HL-60 (cell line): ENCODE measurements around the gene EHBP1.

Experiments
- DNase-seq, 2 experiments: peaks; one replicate each; pipeline ENCODE4 v3.0.0-alpha.2; 2010 to 2020; ENCODE audit warnings: low read depth in 1 of 2, low spot score in 1 of 2
- H3K27ac ChIP-seq: fragments of 250-450 bp; sonication (Bioruptor Pico); replicated peaks from 2 replicates; pipeline ENCODE4 v1.5.1; 2020; ENCODE audit warnings: mild to moderate bottlenecking, moderate library complexity
- H3K27me3 ChIP-seq: fragments of 250-450 bp; sonication (Bioruptor Pico); 2 replicates; pipeline ENCODE4 v1.5.1; 2021; ENCODE audit warnings: mild to moderate bottlenecking, moderate library complexity; ENCODE audit not compliant: insufficient read depth, poor library complexity, severe bottlenecking
- H3K4me3 ChIP-seq: replicated peaks from 2 replicates; pipeline ENCODE4 v1.5.1; 2011; ENCODE audit warnings: mild to moderate bottlenecking, control low read depth, low read length; ENCODE audit not compliant: insufficient read depth
- GABPA ChIP-seq: IDR thresholded peaks from 2 replicates; pipeline ENCODE4 v1.6.1; 2012; ENCODE audit warnings: low read depth
- POLR2AphosphoS5 ChIP-seq: IDR thresholded peaks from 2 replicates; pipeline ENCODE4 v1.6.1; 2012; ENCODE audit warnings: low read depth
- SPI1 ChIP-seq: IDR thresholded peaks from 2 replicates; pipeline ENCODE4 v1.6.1; 2012; ENCODE audit warnings: low read depth, mild to moderate bottlenecking, borderline replicate concordance
- TF ChIP-seq, protein P1 (sequence below): IDR thresholded peaks from 2 replicates; pipeline ENCODE4 v1.6.1; 2012; ENCODE audit warnings: low read depth; ENCODE audit not compliant: insufficient replicate concordance
- TF ChIP-seq, protein P2 (sequence below): IDR thresholded peaks from one replicate; pipeline ENCODE4 v1.5.1; 2011; ENCODE audit warnings: low read length, control low read depth, inconsistent platforms; ENCODE audit not compliant: insufficient read depth

Gene EHBP1

DNA sequence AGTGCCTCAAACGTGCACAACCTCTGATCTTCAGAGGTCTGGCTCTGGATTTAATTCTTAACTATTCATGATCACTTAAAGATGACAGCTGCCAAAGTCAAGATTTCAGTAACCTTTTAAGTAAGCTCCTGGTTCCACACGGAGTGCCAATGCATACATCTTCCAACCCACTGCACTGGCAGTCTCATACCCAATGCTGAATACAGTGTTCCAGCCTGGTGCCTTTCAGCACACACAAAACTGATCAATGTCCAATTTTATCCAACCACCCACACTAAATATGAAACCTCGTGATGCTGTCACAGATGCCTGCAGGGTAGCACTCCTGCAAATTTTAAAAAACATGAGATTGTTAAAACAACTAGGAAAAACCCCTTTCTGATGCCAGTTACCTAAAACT is 84.0 kb downstream of the EHBP1 start:
- Histone ChIP-seq H3K27me3 (no peaks in the 10 kb centered on the region), H3K4me3 (no peak overlapping the region), H3K27ac (no peak overlapping the region)
- no peak for DNase-seq
- TF ChIP-seq GABPA (no peak), SPI1 (no peak), POLR2AphosphoS5 (no peak)
- TF ChIP-seq, protein P1, sequence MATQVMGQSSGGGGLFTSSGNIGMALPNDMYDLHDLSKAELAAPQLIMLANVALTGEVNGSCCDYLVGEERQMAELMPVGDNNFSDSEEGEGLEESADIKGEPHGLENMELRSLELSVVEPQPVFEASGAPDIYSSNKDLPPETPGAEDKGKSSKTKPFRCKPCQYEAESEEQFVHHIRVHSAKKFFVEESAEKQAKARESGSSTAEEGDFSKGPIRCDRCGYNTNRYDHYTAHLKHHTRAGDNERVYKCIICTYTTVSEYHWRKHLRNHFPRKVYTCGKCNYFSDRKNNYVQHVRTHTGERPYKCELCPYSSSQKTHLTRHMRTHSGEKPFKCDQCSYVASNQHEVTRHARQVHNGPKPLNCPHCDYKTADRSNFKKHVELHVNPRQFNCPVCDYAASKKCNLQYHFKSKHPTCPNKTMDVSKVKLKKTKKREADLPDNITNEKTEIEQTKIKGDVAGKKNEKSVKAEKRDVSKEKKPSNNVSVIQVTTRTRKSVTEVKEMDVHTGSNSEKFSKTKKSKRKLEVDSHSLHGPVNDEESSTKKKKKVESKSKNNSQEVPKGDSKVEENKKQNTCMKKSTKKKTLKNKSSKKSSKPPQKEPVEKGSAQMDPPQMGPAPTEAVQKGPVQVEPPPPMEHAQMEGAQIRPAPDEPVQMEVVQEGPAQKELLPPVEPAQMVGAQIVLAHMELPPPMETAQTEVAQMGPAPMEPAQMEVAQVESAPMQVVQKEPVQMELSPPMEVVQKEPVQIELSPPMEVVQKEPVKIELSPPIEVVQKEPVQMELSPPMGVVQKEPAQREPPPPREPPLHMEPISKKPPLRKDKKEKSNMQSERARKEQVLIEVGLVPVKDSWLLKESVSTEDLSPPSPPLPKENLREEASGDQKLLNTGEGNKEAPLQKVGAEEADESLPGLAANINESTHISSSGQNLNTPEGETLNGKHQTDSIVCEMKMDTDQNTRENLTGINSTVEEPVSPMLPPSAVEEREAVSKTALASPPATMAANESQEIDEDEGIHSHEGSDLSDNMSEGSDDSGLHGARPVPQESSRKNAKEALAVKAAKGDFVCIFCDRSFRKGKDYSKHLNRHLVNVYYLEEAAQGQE: no peak
- TF ChIP-seq, protein P2, sequence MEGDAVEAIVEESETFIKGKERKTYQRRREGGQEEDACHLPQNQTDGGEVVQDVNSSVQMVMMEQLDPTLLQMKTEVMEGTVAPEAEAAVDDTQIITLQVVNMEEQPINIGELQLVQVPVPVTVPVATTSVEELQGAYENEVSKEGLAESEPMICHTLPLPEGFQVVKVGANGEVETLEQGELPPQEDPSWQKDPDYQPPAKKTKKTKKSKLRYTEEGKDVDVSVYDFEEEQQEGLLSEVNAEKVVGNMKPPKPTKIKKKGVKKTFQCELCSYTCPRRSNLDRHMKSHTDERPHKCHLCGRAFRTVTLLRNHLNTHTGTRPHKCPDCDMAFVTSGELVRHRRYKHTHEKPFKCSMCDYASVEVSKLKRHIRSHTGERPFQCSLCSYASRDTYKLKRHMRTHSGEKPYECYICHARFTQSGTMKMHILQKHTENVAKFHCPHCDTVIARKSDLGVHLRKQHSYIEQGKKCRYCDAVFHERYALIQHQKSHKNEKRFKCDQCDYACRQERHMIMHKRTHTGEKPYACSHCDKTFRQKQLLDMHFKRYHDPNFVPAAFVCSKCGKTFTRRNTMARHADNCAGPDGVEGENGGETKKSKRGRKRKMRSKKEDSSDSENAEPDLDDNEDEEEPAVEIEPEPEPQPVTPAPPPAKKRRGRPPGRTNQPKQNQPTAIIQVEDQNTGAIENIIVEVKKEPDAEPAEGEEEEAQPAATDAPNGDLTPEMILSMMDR: no peak

DNA sequence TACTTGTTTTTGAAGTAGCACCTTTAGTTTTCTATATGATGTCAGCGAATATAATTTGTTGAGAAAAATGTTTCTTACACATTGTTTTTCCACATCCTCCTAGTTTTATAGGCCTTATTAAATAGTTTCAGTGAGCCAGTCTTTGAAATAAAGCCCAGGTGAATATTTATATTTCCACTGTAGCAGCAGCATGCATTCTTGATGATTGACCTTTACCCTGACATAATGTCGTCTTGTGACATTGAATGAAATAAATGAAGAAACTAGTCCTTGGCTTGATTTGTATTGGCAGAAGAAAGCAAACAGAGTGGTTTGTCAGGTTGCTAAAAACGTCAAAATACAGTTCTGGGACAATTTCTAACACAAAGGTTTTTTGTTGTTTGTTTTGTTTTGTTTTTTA is 84.4 kb downstream of the EHBP1 start:
- TF ChIP-seq POLR2AphosphoS5 (no peak), GABPA (no peak), SPI1 (no peak)
- TF ChIP-seq, protein P1: no peak
- TF ChIP-seq, protein P2: no peak
- Histone ChIP-seq H3K27ac (no peak overlapping the region), H3K27me3 (no peaks in the 10 kb centered on the region), H3K4me3 (no peak overlapping the region)
- DNase-seq: no peak

DNA sequence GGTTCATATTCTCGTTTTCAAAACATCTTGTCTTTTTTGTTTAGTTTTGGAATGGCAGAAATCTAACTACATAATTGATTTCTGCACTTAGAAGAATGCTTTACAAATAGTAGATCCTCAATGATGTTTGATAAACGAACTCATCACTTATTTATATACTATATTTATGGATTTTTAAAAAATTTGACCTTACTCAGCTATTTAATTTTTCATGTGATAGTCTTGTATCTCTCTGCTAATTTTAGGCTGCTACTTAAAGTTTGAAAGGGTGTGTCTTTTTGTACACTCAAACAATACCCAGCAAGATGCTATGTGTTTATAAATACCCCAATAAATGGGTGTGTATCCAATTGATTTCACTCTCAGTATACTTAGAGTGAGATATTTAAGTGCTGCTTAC is 86.9 kb downstream of the EHBP1 start:
- Histone ChIP-seq H3K4me3 (no peak overlapping the region), H3K27ac (no peak overlapping the region), H3K27me3 (no peaks in the 10 kb centered on the region)
- DNase-seq: no peak
- TF ChIP-seq SPI1 (no peak), GABPA (no peak), POLR2AphosphoS5 (no peak)
- TF ChIP-seq, protein P1: no peak
- TF ChIP-seq, protein P2: no peak
